ENCODE data around the gene MAEA. TPM values are rescaled to one million over a fixed set of nuclear protein-coding genes. Genes with fewer than 3 reads are reported as not detected.

The MAEA gene
- total and polyA plus RNA-seq, 10 of the 15 experiments (the other 5 are each of a cell fraction or from before 2014, with no cell fraction given) = 3.6 to 67.1 (median 54.6) TPM

- no peaks in the 10 kb centered on the region for H3K27me3 ChIP-seq (replicated peaks in 1 of 2; ENCODE audit: control insufficient read depth in 2 of 2, insufficient read depth in 2 of 2, low read length in 1 of 2)
- FAIRE-seq (no peak), DNase-seq (ENCODE audit: low read depth, low spot score) (no peak), ATAC-seq (no peak)
- no peak overlapping the region for H3K4me3 ChIP-seq
- BruUV-seq (replicated peaks) = no TSS peak
- ChIA-PET CTCF (interaction anchor here (0.7 to 2.6 kb wide), 2 partner anchors 97 to 134 kb away, joined by 3 to 13 read pairs; no protein-coding TSS in a partner anchor), SMC1A (ENCODE audit: uncharacterized antibody, unreplicated experiment) (interaction anchor here (0.9 to 4.4 kb wide), 3 partner anchors 84 to 135 kb away, joined by 3 to 26 read pairs (median 4); no protein-coding TSS in a partner anchor), POLR2A (interaction anchor here (0.7 to 2.3 kb wide), 2 partner anchors 14 to 102 kb away, joined by 3 to 6 read pairs; no protein-coding TSS in a partner anchor), RAD21 (ENCODE audit: unreplicated experiment) (interaction anchor here (1.0 to 3.5 kb wide), 2 partner anchors 98 to 523 kb away, joined by 3 to 16 read pairs; no protein-coding TSS in a partner anchor)
- no peak overlapping the region for H3K9ac ChIP-seq (ENCODE audit: control insufficient read depth, insufficient read depth, low read length)
- no peaks in the 10 kb centered on the region for H4K20me1 ChIP-seq (ENCODE audit: control insufficient read depth, insufficient read depth)
- peaks cover 9% of the 10 kb centered on the region for H3K9me3 ChIP-seq (replicated peaks; ENCODE audit: control insufficient read depth, insufficient read depth, low read length)
- no peak overlapping the region for H3K27ac ChIP-seq (ENCODE audit: control insufficient read depth, insufficient read depth)
- WGBS (ENCODE audit: insufficient coverage, insufficient replicate concordance, low lambda C conversion rate, missing lambda C conversion rate) = 71% methylated on average over 11 of the region's 11 CpGs
- in situ Hi-C loops (cut with MboI) = loop anchor here (5.0 kb wide), 1 partner anchor 98 kb away; no protein-coding TSS in a partner anchor
- H2AFZ ChIP-seq (ENCODE audit: control insufficient read depth, low read depth, low read length) = no peak overlapping the region
- no peaks in the 10 kb centered on the region for H3K36me3 ChIP-seq (ENCODE audit: control insufficient read depth in 2 of 2, insufficient read depth in 2 of 2, low read length in 1 of 2)
- TF ChIP-seq SPI1 (IDR thresholded peaks at IDR 0.05; ENCODE audit: borderline replicate concordance, insufficient read depth, low read depth, low read length) = no peak
- TF ChIP-seq POLR2AphosphoS2 (IDR thresholded peaks at IDR 0.05; ENCODE audit: low read depth, low read length) = no peak
- no peak for TF ChIP-seq REST (IDR thresholded peaks at IDR 0.05; ENCODE audit: low read depth, low read length)
- TF ChIP-seq TCF3 (IDR thresholded peaks at IDR 0.05; ENCODE audit: borderline replicate concordance, insufficient read depth, low read depth, low read length) = no peak
- no peak for TF ChIP-seq ETV6 (conservative IDR thresholded peaks at IDR 0.05 in 1 of 2, IDR thresholded peaks at IDR 0.05 in 1 of 2; ENCODE audit: borderline replicate concordance in 1 of 2, low read depth in 1 of 2)
- TF ChIP-seq CBX3 (IDR thresholded peaks at IDR 0.05; ENCODE audit: borderline replicate concordance, low read depth) = no peak
- TF ChIP-seq MTA2 (IDR thresholded peaks at IDR 0.05; ENCODE audit: low read depth) = no peak
- no peak for TF ChIP-seq RELA (IDR thresholded peaks at IDR 0.05; ENCODE audit: borderline replicate concordance, partially characterized antibody)
- no peak for TF ChIP-seq KAT2A (conservative IDR thresholded peaks at IDR 0.05; ENCODE audit: control insufficient read depth, low read depth, low read length)
- TF ChIP-seq ZNF217 (IDR thresholded peaks at IDR 0.05) = no peak
- H3K4me2 ChIP-seq (ENCODE audit: control insufficient read depth, insufficient read depth) = no peak overlapping the region
- H3K79me2 ChIP-seq (ENCODE audit: control insufficient read depth, insufficient read depth, low read length) = no peaks in the 10 kb centered on the region
- intact Hi-C loops (cut with micrococcal nuclease; ENCODE audit: unreplicated experiment) = loop anchor here (5.0 kb wide), 2 partner anchors 63 to 82 kb away; partner anchors contain the start of gene UVSSA
- H3K4me1 ChIP-seq (ENCODE audit: control insufficient read depth, insufficient read depth, low read length) = peaks cover 3% of the 10 kb centered on the region
These were observed 24.3 kb upstream of the MAEA start for GRCh38 chr4:1265351-1265750.

Measured in GM12878 (cell line).